K562 (cell line): ENCODE measurements around the gene GSS. TPM values are rescaled to one million over a fixed set of nuclear protein-coding genes. Genes with fewer than 3 reads are reported as not detected.

Experiments
- ATAC-seq: fragments of 200-7000 bp; cut with Tn5 transposase; 3 replicates; pipeline ENCODE4 v1.9.1; 2020; ENCODE audit warnings: moderate library complexity
- BruUV-seq: library from RNA; stranded (reverse); fragments of 400-500 nt; replicated peaks from 2 replicates; lab custom pipeline; 2021; lab: Mats Ljungman, UMichigan
- CTCF ChIA-PET: fragments of 300-600 bp; formaldehyde crosslinking; extraction: SDS; loops from one replicate; lab custom pipeline; 2021; ENCODE audit warnings: low intra/inter-chr PET ratio; lab: Yijun Ruan, JAX
- POLR2A ChIA-PET: fragments of 300-600, 350-650 bp; sonication (Branson Sonifier 250); formaldehyde crosslinking; extraction: SDS; loops from one replicate; lab custom pipeline; 2021; ENCODE audit warnings: antibody characterized with exemption, inconsistent platforms; lab: Yijun Ruan, JAX
- DNase-seq, 4 experiments: peaks; one replicate each; pipeline versions ENCODE4 v3.0.0 to v3.0.0-alpha.2; 2011 to 2018; ENCODE audit warnings: low spot score in 3 of 4, mixed read lengths in 3 of 4; ENCODE audit errors: extremely low read depth in 1 of 4
- FAIRE-seq: peaks from 2 replicates; lab custom pipeline; 2011; peaks lifted over from hg19 to GRCh38; lab: Jason Lieb, UNC
- H2AFZ ChIP-seq: 2 replicates; pipeline ENCODE4 v1.6.0; 2011; ENCODE audit warnings: low read depth, low read length, control low read depth, inconsistent platforms
- H3K27ac ChIP-seq: fragments of 200-600 bp; 3 replicates; pipeline ENCODE4 v1.8.0; 2011; ENCODE audit warnings: low read depth, mild to moderate bottlenecking, control low read depth, inconsistent platforms, low read length, moderate library complexity, mixed read lengths; ENCODE audit errors: extremely low read depth
- H3K27me3 ChIP-seq, 2 experiments: fragments of 300-600 bp in 1 of 2; 2 replicates in 1 of 2; 3 replicates in 1 of 2; pipeline versions ENCODE4 v1.6.0 to v1.8.0; 2011; ENCODE audit warnings: inconsistent platforms in 2 of 2, low read length in 2 of 2, mild to moderate bottlenecking in 1 of 2, mixed read lengths in 1 of 2, moderate library complexity in 1 of 2; ENCODE audit not compliant: control insufficient read depth in 2 of 2, insufficient read depth in 2 of 2
- H3K36me3 ChIP-seq: fragments of 300-600 bp; 3 replicates; pipeline ENCODE4 v1.8.0; 2011; ENCODE audit warnings: mild to moderate bottlenecking, low read length, inconsistent platforms; ENCODE audit not compliant: control insufficient read depth, insufficient read depth
- H3K4me1 ChIP-seq, 2 experiments: fragments of 200-600 bp in 1 of 2; replicated peaks in 1 of 2; 2 replicates in 1 of 2; 3 replicates in 1 of 2; pipeline versions ENCODE4 v1.5.1 to v1.8.0; 2011; ENCODE audit warnings: inconsistent platforms in 2 of 2, low read length in 2 of 2, mild to moderate bottlenecking in 1 of 2, mixed read lengths in 1 of 2, moderate library complexity in 1 of 2; ENCODE audit not compliant: control insufficient read depth in 2 of 2, insufficient read depth in 2 of 2
- H3K4me2 ChIP-seq: 2 replicates; pipeline ENCODE4 v1.6.1; 2011; ENCODE audit warnings: low read length, control low read depth, inconsistent platforms, mixed read lengths; ENCODE audit not compliant: insufficient read depth
- H3K4me3 ChIP-seq: fragments of 200-600 bp; sonication (generic), shearing (Covaris generic); 2 replicates; pipeline ENCODE4 v1.5.1; 2016; ENCODE audit warnings: control low read depth, inconsistent platforms
- H3K79me2 ChIP-seq: fragments of 200-600 bp; 3 replicates; pipeline ENCODE4 v1.8.0; 2011; ENCODE audit warnings: low read length, inconsistent platforms; ENCODE audit not compliant: control insufficient read depth, insufficient read depth
- H3K9ac ChIP-seq, 2 experiments: 2 replicates each; pipeline versions ENCODE4 v1.6.0 to v1.6.1; 2011; ENCODE audit warnings: low read depth in 2 of 2, low read length in 2 of 2, control low read depth in 1 of 2, inconsistent platforms in 1 of 2, mild to moderate bottlenecking in 1 of 2, mixed read lengths in 1 of 2; ENCODE audit not compliant: insufficient read depth in 1 of 2
- H3K9me1 ChIP-seq: one replicate; pipeline ENCODE4 v1.6.0; 2011; ENCODE audit warnings: inconsistent platforms, mild to moderate bottlenecking, low read length, moderate library complexity; ENCODE audit not compliant: control insufficient read depth, insufficient read depth
- H3K9me3 ChIP-seq: replicated peaks from 2 replicates; pipeline ENCODE4 v1.5.1; 2011; ENCODE audit warnings: low read depth, low read length, inconsistent platforms; ENCODE audit not compliant: control insufficient read depth, insufficient read depth
- H4K20me1 ChIP-seq: replicated peaks from 2 replicates; pipeline ENCODE4 v1.6.1; 2011; ENCODE audit warnings: low read length, inconsistent platforms, mixed read lengths; ENCODE audit not compliant: control insufficient read depth, insufficient read depth
- FOXP4 ChIP-seq: sonication (generic); formaldehyde crosslinking; IDR thresholded peaks from 2 replicates; pipeline ENCODE4 v1.8.0; 2022; ENCODE audit warnings: mild to moderate bottlenecking, missing genetic modification reagents, borderline replicate concordance
- GTF2A2 ChIP-seq: IDR thresholded peaks from 2 replicates; pipeline ENCODE4 v1.6.1; 2016; ENCODE audit warnings: mild to moderate bottlenecking, missing genetic modification characterization, missing compliant biosample characterization
- HDAC2 ChIP-seq: fragments of 450-650 bp; IDR thresholded peaks from 2 replicates; pipeline ENCODE4 v1.6.1; 2016; ENCODE audit warnings: mild to moderate bottlenecking
- HOXB6 ChIP-seq: fragments of 250-450 bp; sonication (Bioruptor Pico); IDR thresholded peaks from 2 replicates; pipeline ENCODE4 v1.5.1; 2022; ENCODE audit warnings: mild to moderate bottlenecking, borderline replicate concordance
- SPI1 ChIP-seq: IDR thresholded peaks from 2 replicates; pipeline ENCODE4 v1.6.1; 2011; ENCODE audit warnings: low read depth, low read length, control low read depth, borderline replicate concordance
- SRSF7 ChIP-seq: fragments of 200-400 bp; formaldehyde crosslinking; optimal IDR thresholded peaks from 2 replicates; pipeline ENCODE3; 2017; ENCODE audit warnings: mild to moderate bottlenecking, low read depth, low read length
- TFE3 ChIP-seq: fragments of 450-650 bp; formaldehyde crosslinking; IDR thresholded peaks from 2 replicates; pipeline ENCODE4 v1.4.0; 2020; ENCODE audit warnings: mild to moderate bottlenecking, mixed read lengths
- XRCC3 ChIP-seq: fragments of 450-650 bp; IDR thresholded peaks from 2 replicates; pipeline ENCODE4 v1.6.1; 2017; ENCODE audit warnings: mild to moderate bottlenecking, moderate library complexity
- WGBS: fragments of 100-300 bp; shearing (Covaris generic); methylation state at CpG from one replicate; pipeline ENCODE4 v1.1.6; 2016; ENCODE audit warnings: low coverage, mixed read lengths; ENCODE audit not compliant: insufficient coverage; ENCODE audit errors: missing lambda C conversion rate; 5-methylcytosine and 5-hydroxymethylcytosine counted together
- in situ Hi-C: fragments of 300-500 bp; cut with MboI; formaldehyde crosslinking; loops from 4 replicates; pipeline ENCODE4 v1.15.0; 2018; ENCODE audit warnings: inconsistent platforms, mixed read lengths
- intact Hi-C: fragments of 100-400 bp; cut with micrococcal nuclease; formaldehyde crosslinking; loops from 2 replicates; pipeline ENCODE4 v1.14.2; 2022
- polyA plus RNA-seq, 8 experiments: library from polyadenylated mRNA; depleted of rRNA in 4 of 8; stranded (reverse) in 5 of 8; unstranded in 3 of 8; fragments of >200 nt; fragmentation: Nextera tagmentation in 2 of 8; fragmentation: Illumina TruSeq in 1 of 8; extraction: Ambion mirVana in 2 of 8; extraction: Trizol in 1 of 8; gene quantifications; 2 replicates each; pipeline versions ENCODE4 v1.2.1 to v1.2.3, GENCODE V29; 2011 to 2014; ENCODE audit warnings: inconsistent platforms in 1 of 8, missing spikeins in 1 of 8
- total RNA-seq, 7 experiments: library from RNA; depleted of rRNA in 6 of 7; stranded (reverse); fragments of >200 nt in 6 of 7; fragmentation: Illumina TruSeq in 2 of 7; extraction: Trizol in 2 of 7; gene quantifications; 2 replicates each; pipeline versions ENCODE4 v1.2.1 to v1.2.3, GENCODE V29; 2011 to 2021; ENCODE audit warnings: low replicate concordance in 1 of 7

The GSS gene
- total and polyA plus RNA-seq, 9 of the 15 experiments (the other 6 are each of a cell fraction or from before 2014, with no cell fraction given): 18.4 to 165 (median 89.4) TPM

GRCh38 chr20:35000922-35001595 lies 45.5 kb upstream of the GSS start:
- Histone ChIP-seq H3K4me2 (no peak overlapping the region), H3K9me1 (no peaks in the 10 kb centered on the region), H3K27ac (no peak overlapping the region), H3K27me3 (no peaks in the 10 kb centered on the region), H3K9me3 (no peaks in the 10 kb centered on the region), H4K20me1 (no peaks in the 10 kb centered on the region), H3K36me3 (peaks cover 89% of the 10 kb centered on the region; the same call in 2 of the 3 replicates), H3K4me1 (peaks cover 0 to 19% of the 10 kb centered on the region in 2 experiments; a peak in 2 of 5 replicates), H3K9ac (no peak overlapping the region), H2AFZ (no peak overlapping the region), H3K4me3 (no peak overlapping the region), H3K79me2 (no peaks in the 10 kb centered on the region)
- CTCF ChIA-PET: interaction anchor here (0.9 kb wide), 1 partner anchor 128 kb away, joined by 4 read pairs; the partner anchor contains the start of gene GGT7
- TF ChIP-seq SPI1: no peak
- no peak for TF ChIP-seq HOXB6 (CRISPR knock-in tag)
- no peak for TF ChIP-seq GTF2A2 (tag)
- no peak for TF ChIP-seq FOXP4 (CRISPR knock-in tag)
- no peak for TF ChIP-seq HDAC2
- TF ChIP-seq SRSF7: no peak
- TF ChIP-seq XRCC3: no peak
- TF ChIP-seq TFE3 (CRISPR knock-in tag): no peak
- in situ Hi-C loops (no loop called here), intact Hi-C loops (no loop called here)
- ATAC-seq (no peak), FAIRE-seq (no peak), DNase-seq (no peak)
- BruUV-seq: no TSS peak
- POLR2A ChIA-PET: interaction anchor here (0.8 to 2.2 kb wide), 7 partner anchors 9 to 125 kb away, joined by 3 to 17 read pairs (median 4); no protein-coding TSS in a partner anchor
- WGBS: 97% methylated on average over 24 of the region's 28 CpGs
